Measurements from ENCODE around the gene VOPP1. TPM values are rescaled to one million over a fixed set of nuclear protein-coding genes. Genes with fewer than 3 reads are reported as not detected.
A peak's percentile ranks its signal among the peaks of the same experiment; 100 is the strongest.

Gene VOPP1
- 130 and 131 TPM in 2 replicates for total RNA-seq (2013; cell fraction: nucleolus; rRNA removed)
- total RNA-seq (2014; rRNA removed) (198 and 200 TPM in 2 replicates), total RNA-seq (2014; rRNA removed; fragmentation: Illumina TruSeq; extraction: Trizol) (135 and 144 TPM in 2 replicates), total RNA-seq (2021) (205 and 206 TPM in 2 replicates), polyA plus RNA-seq (2011; rRNA removed) (101 and 118 TPM in 2 replicates), polyA plus RNA-seq (2014; fragmentation: Illumina TruSeq; extraction: Trizol) (116 and 141 TPM in 2 replicates), polyA plus RNA-seq (2014; fragmentation: Nextera tagmentation; extraction: Ambion mirVana) (10 to 100 TPM; 32.8 to 78.5 TPM), polyA plus RNA-seq (2014; rRNA removed) (203 and 212 TPM in 2 replicates), polyA plus RNA-seq (2016; fragmentation: Nextera tagmentation; extraction: Ambion mirVana) (10 to 100 TPM; 54.4 to 71.5 TPM), polyA minus RNA-seq (2011; rRNA and poly(A)+ RNA removed) (139 and 160 TPM in 2 replicates), Bru-seq, nascent RNA (percentile 96 among the genes with signal in this experiment), BruChase-seq, experiment 1, labeled RNA remaining after a 6-hour chase (percentile 96 among the genes with signal in this experiment), BruChase-seq, experiment 2, labeled RNA remaining after a 2-hour chase (percentile 94 among the genes with signal in this experiment)
- polyA plus RNA-seq (2011; ENCODE audit: low read depth): 123 TPM
- 103 and 118 TPM in 2 replicates for polyA plus RNA-seq (2011; cell fraction: cytosol; rRNA removed)
- polyA plus RNA-seq (2011; cell fraction: nucleus; rRNA removed): 51.0 and 62.5 TPM in 2 replicates
- polyA plus RNA-seq (2012): 135 and 137 TPM in 2 replicates
- 60.1 and 81.5 TPM in 2 replicates for polyA minus RNA-seq (2011; cell fraction: cytosol; rRNA and poly(A)+ RNA removed)
- 37.2 and 80.3 TPM in 2 replicates for polyA minus RNA-seq (2011; cell fraction: nucleus; rRNA and poly(A)+ RNA removed)
- long read RNA-seq, experiment 1, transcript VOPP1-201 (5 exons, 2,962 nt): major isoform, 98 of 118 reads
- long read RNA-seq, experiment 1, partial matches to known transcripts: 1 of 118 reads
- long read RNA-seq, experiment 1, other reads (novel, unspliced or antisense): 18 of 118 reads
- long read RNA-seq, experiment 2, transcript VOPP1-201 (5 exons, 2,962 nt): major isoform, 27 of 137 reads
- long read RNA-seq, experiment 2, partial matches to known transcripts: 2 of 137 reads
- long read RNA-seq, experiment 2, other reads (novel, unspliced or antisense): 106 of 137 reads

DNA sequence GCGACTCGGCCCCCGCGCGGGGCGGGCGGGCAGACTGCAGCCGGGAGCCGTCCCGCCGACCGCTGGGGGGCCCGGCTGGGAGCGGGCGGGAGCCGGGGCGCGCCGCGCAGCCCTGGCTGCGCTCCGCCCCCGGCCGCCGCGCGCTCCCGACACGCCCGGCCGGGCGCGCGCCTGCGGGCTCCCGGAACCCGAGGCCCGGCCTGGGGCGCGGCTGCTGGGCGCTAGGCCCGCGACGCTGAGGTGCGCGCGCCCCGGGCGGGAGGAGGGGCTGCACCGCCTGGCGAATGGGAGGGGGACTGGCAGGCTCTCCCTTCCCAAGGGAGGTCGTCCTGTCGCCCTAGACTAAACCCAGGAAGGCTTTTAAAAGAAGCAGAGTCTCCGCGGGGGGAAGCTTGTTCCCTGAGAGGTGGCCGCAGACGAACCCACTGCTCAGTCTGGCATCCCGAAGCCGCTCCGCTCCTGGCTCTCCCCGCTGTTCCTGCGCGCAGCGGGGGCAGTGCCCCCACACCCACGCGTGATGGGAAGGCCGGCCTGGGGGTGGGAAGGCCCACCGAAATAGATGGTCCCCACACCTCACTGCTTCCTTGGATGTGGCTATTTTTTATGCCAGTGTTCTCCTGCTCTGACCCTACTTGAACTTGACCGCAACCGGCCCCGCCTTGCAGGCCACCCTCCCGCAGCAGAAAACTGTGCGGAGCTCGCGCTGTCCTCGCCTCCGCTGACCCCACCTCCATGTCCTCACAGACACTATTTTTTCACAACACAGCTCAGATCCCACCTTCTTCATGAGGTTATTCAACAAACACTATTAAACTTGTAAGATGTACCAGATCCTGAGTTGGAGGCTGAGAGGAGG lies at the start of gene VOPP1:
TSS of gene VOPP1 (minus strand) at position 125 of the 856 bp plus-strand sequence. CDS start 178 bp downstream, outside the sequence.
- in situ Hi-C loops (cut with MboI) (loop anchor here (25.0 kb wide), 1 partner anchor 810 kb away; the partner anchor contains the start of gene SEC61G), intact Hi-C loops (cut with micrococcal nuclease; ENCODE audit: unreplicated experiment) (loop anchor here (5.0 kb wide), 1 partner anchor 480 kb away; the partner anchor contains the start of genes CCT6A and PSPH)
- ATAC-seq (peak; percentile 20), FAIRE-seq (no peak), DNase-seq (ENCODE audit: low read depth, low spot score) (no peak)
- Histone ChIP-seq H3K9me3 (replicated peaks; ENCODE audit: control insufficient read depth, insufficient read depth, low read length) (no peaks in the 10 kb centered on the region), H3K9ac (ENCODE audit: control insufficient read depth, insufficient read depth, low read length) (peak within 1 kb of the TSS; percentile 87), H3K4me3 (peak within 1 kb of the TSS; percentile 98), H4K20me1 (ENCODE audit: control insufficient read depth, insufficient read depth) (no peaks in the 10 kb centered on the region), H3K36me3 (ENCODE audit: control insufficient read depth in 2 of 2, insufficient read depth in 2 of 2, low read length in 1 of 2) (no peaks in the 10 kb centered on the region), H3K4me1 (ENCODE audit: control insufficient read depth, insufficient read depth, low read length) (peaks cover 22% of the 10 kb centered on the region), H3K79me2 (ENCODE audit: control insufficient read depth, insufficient read depth, low read length) (peaks cover 53% of the 10 kb centered on the region), H3K27ac (ENCODE audit: control insufficient read depth, insufficient read depth) (peak within 1 kb of the TSS; percentile 93), H3K27me3 (replicated peaks in 1 of 2; ENCODE audit: control insufficient read depth in 2 of 2, insufficient read depth in 2 of 2, low read length in 1 of 2) (no peaks in the 10 kb centered on the region), H3K4me2 (ENCODE audit: control insufficient read depth, insufficient read depth) (peak within 1 kb of the TSS; percentile 69), H2AFZ (ENCODE audit: control insufficient read depth, low read depth, low read length) (peak within 1 kb of the TSS; percentile 87)
- WGBS (ENCODE audit: insufficient coverage, insufficient replicate concordance, low lambda C conversion rate, missing lambda C conversion rate): under 1% methylated on average over 51 of the region's 77 CpGs
- ChIA-PET CTCF (interaction anchor here (1.1 to 5.2 kb wide), 8 partner anchors 9 to 41 kb away, joined by 4 to 45 read pairs (median 5); no protein-coding TSS in a partner anchor), SMC1A (ENCODE audit: uncharacterized antibody, unreplicated experiment) (interaction anchor here (0.7 to 12.6 kb wide), 12 partner anchors 8 to 64 kb away, joined by 3 to 263 read pairs (median 5); no protein-coding TSS in a partner anchor), RAD21 (ENCODE audit: unreplicated experiment) (interaction anchor here (0.9 to 11.6 kb wide), 8 partner anchors 21 to 534 kb away, joined by 3 to 245 read pairs (median 4); partner anchors contain the start of gene CHCHD2), POLR2A (interaction anchor here (1.0 to 2.2 kb wide), 4 partner anchors 20 to 39 kb away, joined by 3 to 14 read pairs (median 5); no protein-coding TSS in a partner anchor)
- no TSS peak for BruUV-seq (replicated peaks)
- 0 out of 2 replicates have a peak, but pooled peaks have one; percentile 58 for TF ChIP-seq HDGF (IDR thresholded peaks at IDR 0.05)
- TF ChIP-seq ZNF207 (IDR thresholded peaks at IDR 0.05; ENCODE audit: borderline replicate concordance): no peak
- no peak for TF ChIP-seq SP1 (IDR thresholded peaks at IDR 0.05; ENCODE audit: low read depth, low read length)
- TF ChIP-seq SMAD1 (IDR thresholded peaks at IDR 0.05; ENCODE audit: low read depth, partially characterized antibody): no peak
- TF ChIP-seq MTA2 (IDR thresholded peaks at IDR 0.05; ENCODE audit: low read depth): 0 out of 2 replicates have a peak, but pooled peaks have one; percentile 23
- no peak for TF ChIP-seq CREB1 (IDR thresholded peaks at IDR 0.05; ENCODE audit: low read depth)
- no peak for TF ChIP-seq ZNF384 (IDR thresholded peaks at IDR 0.05; ENCODE audit: borderline replicate concordance, low read depth, low read length)
- TF ChIP-seq HDAC6 (IDR thresholded peaks at IDR 0.05; ENCODE audit: unreplicated experiment): no peak
- TF ChIP-seq, protein P1, sequence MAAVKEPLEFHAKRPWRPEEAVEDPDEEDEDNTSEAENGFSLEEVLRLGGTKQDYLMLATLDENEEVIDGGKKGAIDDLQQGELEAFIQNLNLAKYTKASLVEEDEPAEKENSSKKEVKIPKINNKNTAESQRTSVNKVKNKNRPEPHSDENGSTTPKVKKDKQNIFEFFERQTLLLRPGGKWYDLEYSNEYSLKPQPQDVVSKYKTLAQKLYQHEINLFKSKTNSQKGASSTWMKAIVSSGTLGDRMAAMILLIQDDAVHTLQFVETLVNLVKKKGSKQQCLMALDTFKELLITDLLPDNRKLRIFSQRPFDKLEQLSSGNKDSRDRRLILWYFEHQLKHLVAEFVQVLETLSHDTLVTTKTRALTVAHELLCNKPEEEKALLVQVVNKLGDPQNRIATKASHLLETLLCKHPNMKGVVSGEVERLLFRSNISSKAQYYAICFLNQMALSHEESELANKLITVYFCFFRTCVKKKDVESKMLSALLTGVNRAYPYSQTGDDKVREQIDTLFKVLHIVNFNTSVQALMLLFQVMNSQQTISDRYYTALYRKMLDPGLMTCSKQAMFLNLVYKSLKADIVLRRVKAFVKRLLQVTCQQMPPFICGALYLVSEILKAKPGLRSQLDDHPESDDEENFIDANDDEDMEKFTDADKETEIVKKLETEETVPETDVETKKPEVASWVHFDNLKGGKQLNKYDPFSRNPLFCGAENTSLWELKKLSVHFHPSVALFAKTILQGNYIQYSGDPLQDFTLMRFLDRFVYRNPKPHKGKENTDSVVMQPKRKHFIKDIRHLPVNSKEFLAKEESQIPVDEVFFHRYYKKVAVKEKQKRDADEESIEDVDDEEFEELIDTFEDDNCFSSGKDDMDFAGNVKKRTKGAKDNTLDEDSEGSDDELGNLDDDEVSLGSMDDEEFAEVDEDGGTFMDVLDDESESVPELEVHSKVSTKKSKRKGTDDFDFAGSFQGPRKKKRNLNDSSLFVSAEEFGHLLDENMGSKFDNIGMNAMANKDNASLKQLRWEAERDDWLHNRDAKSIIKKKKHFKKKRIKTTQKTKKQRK (IDR thresholded peaks at IDR 0.05; ENCODE audit: low read depth, low read length): no peak
- TF ChIP-seq EZH2 (IDR thresholded peaks at IDR 0.05; ENCODE audit: borderline replicate concordance, control insufficient read depth, low read depth, low read length): no peak
- TF ChIP-seq POLR2AphosphoS2 (IDR thresholded peaks at IDR 0.05; ENCODE audit: low read depth, low read length): no peak
- TF ChIP-seq, protein P2, sequence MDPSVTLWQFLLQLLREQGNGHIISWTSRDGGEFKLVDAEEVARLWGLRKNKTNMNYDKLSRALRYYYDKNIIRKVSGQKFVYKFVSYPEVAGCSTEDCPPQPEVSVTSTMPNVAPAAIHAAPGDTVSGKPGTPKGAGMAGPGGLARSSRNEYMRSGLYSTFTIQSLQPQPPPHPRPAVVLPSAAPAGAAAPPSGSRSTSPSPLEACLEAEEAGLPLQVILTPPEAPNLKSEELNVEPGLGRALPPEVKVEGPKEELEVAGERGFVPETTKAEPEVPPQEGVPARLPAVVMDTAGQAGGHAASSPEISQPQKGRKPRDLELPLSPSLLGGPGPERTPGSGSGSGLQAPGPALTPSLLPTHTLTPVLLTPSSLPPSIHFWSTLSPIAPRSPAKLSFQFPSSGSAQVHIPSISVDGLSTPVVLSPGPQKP (IDR thresholded peaks at IDR 0.05; ENCODE audit: low read depth, low read length): no peak
- no peak for TF ChIP-seq SMARCA5 (IDR thresholded peaks at IDR 0.05)
- no peak for TF ChIP-seq YBX1 (IDR thresholded peaks at IDR 0.05)
